Measurements from ENCODE around the gene TMEM200A. TPM values are rescaled to one million over a fixed set of nuclear protein-coding genes. Genes with fewer than 3 reads are reported as not detected.

TMEM200A gene
- total and polyA plus RNA-seq, 10 donors: 0.33 to 2.3 (median 1.3) TPM

DNA sequence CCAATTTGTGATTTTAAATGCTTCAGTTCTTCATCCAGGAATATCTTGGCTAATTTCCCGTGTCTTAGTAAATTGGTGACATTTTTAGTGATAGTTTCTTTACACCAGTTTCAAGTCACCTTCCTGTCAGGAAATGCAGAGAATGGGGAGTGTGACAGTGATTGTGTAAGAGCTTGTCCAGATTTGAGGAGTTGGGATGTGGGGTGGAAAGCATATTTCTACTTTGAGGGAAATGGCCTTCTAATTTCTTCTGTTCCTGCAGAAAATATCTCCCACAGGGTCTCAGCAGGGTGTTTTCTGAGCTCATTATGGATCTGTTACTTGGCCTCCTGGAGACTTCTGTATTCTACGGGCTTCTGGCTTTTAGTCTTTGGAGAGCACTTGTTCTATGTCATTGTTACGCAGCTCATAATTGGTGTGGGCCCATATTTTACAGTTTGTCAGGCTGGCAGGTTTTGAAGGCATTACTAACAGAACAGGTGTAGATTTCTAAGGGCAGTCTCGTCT is 65.6 kb downstream of the TMEM200A start:
- no peaks in the 10 kb centered on the region for H3K36me3 ChIP-seq
- no peak for TF ChIP-seq POLR2AphosphoS5 (IDR thresholded peaks at IDR 0.05)
- no peak for TF ChIP-seq POLR2A (IDR thresholded peaks at IDR 0.05)
- TF ChIP-seq, protein P1, sequence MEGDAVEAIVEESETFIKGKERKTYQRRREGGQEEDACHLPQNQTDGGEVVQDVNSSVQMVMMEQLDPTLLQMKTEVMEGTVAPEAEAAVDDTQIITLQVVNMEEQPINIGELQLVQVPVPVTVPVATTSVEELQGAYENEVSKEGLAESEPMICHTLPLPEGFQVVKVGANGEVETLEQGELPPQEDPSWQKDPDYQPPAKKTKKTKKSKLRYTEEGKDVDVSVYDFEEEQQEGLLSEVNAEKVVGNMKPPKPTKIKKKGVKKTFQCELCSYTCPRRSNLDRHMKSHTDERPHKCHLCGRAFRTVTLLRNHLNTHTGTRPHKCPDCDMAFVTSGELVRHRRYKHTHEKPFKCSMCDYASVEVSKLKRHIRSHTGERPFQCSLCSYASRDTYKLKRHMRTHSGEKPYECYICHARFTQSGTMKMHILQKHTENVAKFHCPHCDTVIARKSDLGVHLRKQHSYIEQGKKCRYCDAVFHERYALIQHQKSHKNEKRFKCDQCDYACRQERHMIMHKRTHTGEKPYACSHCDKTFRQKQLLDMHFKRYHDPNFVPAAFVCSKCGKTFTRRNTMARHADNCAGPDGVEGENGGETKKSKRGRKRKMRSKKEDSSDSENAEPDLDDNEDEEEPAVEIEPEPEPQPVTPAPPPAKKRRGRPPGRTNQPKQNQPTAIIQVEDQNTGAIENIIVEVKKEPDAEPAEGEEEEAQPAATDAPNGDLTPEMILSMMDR (IDR thresholded peaks at IDR 0.05 in 8 of 11, conservative IDR thresholded peaks at IDR 0.05 in 3 of 11): no peak
- no peak for DNase-seq
- intact Hi-C loops (cut with DNase I; ENCODE audit: low total_unique reads): no loop called here
- no peak overlapping the region for H3K27ac ChIP-seq
- H3K27me3 ChIP-seq (replicated peaks in 1 of 7): no peaks in the 10 kb centered on the region
- H3K4me3 ChIP-seq: no peak overlapping the region
- H3K4me1 ChIP-seq: no peaks in the 10 kb centered on the region
- 50 to 73% (median 71%) methylated on average over 4 of the region's 4 CpGs for WGBS, 5 donors
- no peaks in the 10 kb centered on the region for H3K9me3 ChIP-seq

- intact Hi-C loops (cut with DNase I; ENCODE audit: low total_unique reads): no loop called here
- Histone ChIP-seq H3K4me1 (no peaks in the 10 kb centered on the region), H3K4me3 (no peak overlapping the region), H3K27me3 (replicated peaks in 1 of 7) (no peaks in the 10 kb centered on the region), H3K9me3 (no peaks in the 10 kb centered on the region), H3K27ac (no peak overlapping the region), H3K36me3 (no peaks in the 10 kb centered on the region)
- DNase-seq: no peak
- 68 to 86% (median 76%) methylated on average over 4 of the region's 4 CpGs for WGBS, 5 donors
- TF ChIP-seq POLR2A (IDR thresholded peaks at IDR 0.05): no peak
These were observed 67.0 kb downstream of the TMEM200A start for GRCh38 chr6:130432838-130433237.

DNA sequence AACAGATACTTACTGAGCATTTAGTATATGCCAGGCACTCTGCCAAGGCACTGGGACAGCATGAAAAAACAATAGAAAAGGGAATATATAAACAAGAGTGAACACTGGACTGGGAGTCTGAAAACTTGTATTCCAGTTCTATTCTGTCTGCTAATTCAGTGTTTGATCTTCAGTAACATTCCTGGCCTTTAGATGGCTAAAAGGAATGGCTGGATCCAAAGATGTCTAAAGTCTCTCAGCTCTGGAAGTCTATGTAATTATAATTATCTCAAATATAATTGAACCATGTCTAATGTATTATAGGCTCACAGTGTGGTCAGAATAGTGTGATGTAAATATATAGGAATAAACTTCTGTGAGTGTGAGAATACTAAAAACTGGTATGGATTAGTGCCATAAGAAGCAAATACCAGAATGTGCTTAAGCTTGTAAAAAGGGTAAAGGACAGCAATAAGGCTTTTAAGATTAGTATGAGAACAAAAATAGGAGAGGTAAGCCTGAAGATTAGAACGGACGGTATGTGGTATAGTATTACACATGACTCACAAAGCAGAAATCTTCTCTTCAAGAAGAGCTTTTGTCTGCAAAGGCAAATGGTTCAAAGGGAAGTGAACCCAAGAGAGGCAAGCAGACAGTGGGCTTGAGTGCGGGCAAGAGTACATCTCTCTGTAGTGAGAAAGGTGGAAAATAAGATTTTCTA is 68.5 kb downstream of the TMEM200A start:
- no peak overlapping the region for H3K27ac ChIP-seq
- no peaks in the 10 kb centered on the region for H3K27me3 ChIP-seq (replicated peaks in 1 of 7)
- H3K4me3 ChIP-seq: no peak overlapping the region
- intact Hi-C loops (cut with DNase I; ENCODE audit: low total_unique reads): no loop called here
- H3K9me3 ChIP-seq: no peaks in the 10 kb centered on the region
- TF ChIP-seq, protein P1 (IDR thresholded peaks at IDR 0.05 in 8 of 11, conservative IDR thresholded peaks at IDR 0.05 in 3 of 11): no peak
- no peak for TF ChIP-seq POLR2A (IDR thresholded peaks at IDR 0.05)
- TF ChIP-seq POLR2AphosphoS5 (IDR thresholded peaks at IDR 0.05): no peak
- DNase-seq: no peak
- WGBS, 5 donors: 77 to 96% (median 94%) methylated on average over 3 of the region's 3 CpGs
- no peaks in the 10 kb centered on the region for H3K36me3 ChIP-seq
- no peaks in the 10 kb centered on the region for H3K4me1 ChIP-seq

- TF ChIP-seq, protein P1 (IDR thresholded peaks at IDR 0.05 in 8 of 11, conservative IDR thresholded peaks at IDR 0.05 in 3 of 11): no peak
- DNase-seq: no peak
- WGBS, 5 donors: 81 to 94% (median 93%) methylated on average over 4 of the region's 4 CpGs
- H3K27ac ChIP-seq: no peak overlapping the region
- H3K27me3 ChIP-seq (replicated peaks in 1 of 7): no peaks in the 10 kb centered on the region
- no peaks in the 10 kb centered on the region for H3K9me3 ChIP-seq
- H3K4me3 ChIP-seq: no peak overlapping the region
- intact Hi-C loops (cut with DNase I; ENCODE audit: low total_unique reads): no loop called here
- no peaks in the 10 kb centered on the region for H3K36me3 ChIP-seq
- no peaks in the 10 kb centered on the region for H3K4me1 ChIP-seq
These were observed 69.4 kb downstream of the TMEM200A start for GRCh38 chr6:130435181-130435580.

Measured in spleen (tissue), 11 donors.